ENCODE results near the gene GOLGA5. TPM values are rescaled to one million over a fixed set of nuclear protein-coding genes. Genes with fewer than 3 reads are reported as not detected.
A peak's percentile ranks its signal among the peaks of the same experiment; 100 is the strongest.

GOLGA5 gene, protein sequence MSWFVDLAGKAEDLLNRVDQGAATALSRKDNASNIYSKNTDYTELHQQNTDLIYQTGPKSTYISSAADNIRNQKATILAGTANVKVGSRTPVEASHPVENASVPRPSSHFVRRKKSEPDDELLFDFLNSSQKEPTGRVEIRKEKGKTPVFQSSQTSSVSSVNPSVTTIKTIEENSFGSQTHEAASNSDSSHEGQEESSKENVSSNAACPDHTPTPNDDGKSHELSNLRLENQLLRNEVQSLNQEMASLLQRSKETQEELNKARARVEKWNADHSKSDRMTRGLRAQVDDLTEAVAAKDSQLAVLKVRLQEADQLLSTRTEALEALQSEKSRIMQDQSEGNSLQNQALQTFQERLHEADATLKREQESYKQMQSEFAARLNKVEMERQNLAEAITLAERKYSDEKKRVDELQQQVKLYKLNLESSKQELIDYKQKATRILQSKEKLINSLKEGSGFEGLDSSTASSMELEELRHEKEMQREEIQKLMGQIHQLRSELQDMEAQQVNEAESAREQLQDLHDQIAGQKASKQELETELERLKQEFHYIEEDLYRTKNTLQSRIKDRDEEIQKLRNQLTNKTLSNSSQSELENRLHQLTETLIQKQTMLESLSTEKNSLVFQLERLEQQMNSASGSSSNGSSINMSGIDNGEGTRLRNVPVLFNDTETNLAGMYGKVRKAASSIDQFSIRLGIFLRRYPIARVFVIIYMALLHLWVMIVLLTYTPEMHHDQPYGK
- total RNA-seq (2021; fragmentation: NEBNext Ultra II Directional; extraction: Animal tissue kit (Norgen Biotek cat#: 25700)): 23.2 and 25.4 TPM in 2 replicates
- polyA plus RNA-seq (2011; rRNA removed): 7.9 and 13.0 TPM in 2 replicates
- 17.2 TPM for polyA plus RNA-seq (2011; cell fraction: cytosol; rRNA removed)
- polyA plus RNA-seq (2011; cell fraction: nucleus; rRNA removed): 8.0 TPM
- 14.0 to 21.9 TPM (median 17.0 TPM) in 4 replicates for polyA plus RNA-seq (2012, experiment 1 of 2)
- polyA plus RNA-seq (2012, experiment 2 of 2): 2.8 TPM
- polyA plus RNA-seq (2013, experiment 1 of 2): 23.4 TPM
- 24.1 TPM for polyA plus RNA-seq (2013, experiment 2 of 2)
- polyA minus RNA-seq (2011; rRNA and poly(A)+ RNA removed): 10.2 and 12.5 TPM in 2 replicates
- polyA minus RNA-seq (2011; cell fraction: cytosol; rRNA and poly(A)+ RNA removed): 12.0 TPM
- 14.0 TPM for polyA minus RNA-seq (2011; cell fraction: nucleus; rRNA and poly(A)+ RNA removed)
- long read RNA-seq, experiment 1, partial matches to known transcripts: 20 of 22 reads
- long read RNA-seq, experiment 1, other reads (novel, unspliced or antisense): 1 of 22 reads
- long read RNA-seq, experiment 2, transcript GOLGA5-201 (13 exons, 2,969 nt): major isoform, 7 of 12 reads
- long read RNA-seq, experiment 2, partial matches to known transcripts: 3 of 12 reads
- long read RNA-seq, experiment 2, other reads (novel, unspliced or antisense): 2 of 12 reads

DNA sequence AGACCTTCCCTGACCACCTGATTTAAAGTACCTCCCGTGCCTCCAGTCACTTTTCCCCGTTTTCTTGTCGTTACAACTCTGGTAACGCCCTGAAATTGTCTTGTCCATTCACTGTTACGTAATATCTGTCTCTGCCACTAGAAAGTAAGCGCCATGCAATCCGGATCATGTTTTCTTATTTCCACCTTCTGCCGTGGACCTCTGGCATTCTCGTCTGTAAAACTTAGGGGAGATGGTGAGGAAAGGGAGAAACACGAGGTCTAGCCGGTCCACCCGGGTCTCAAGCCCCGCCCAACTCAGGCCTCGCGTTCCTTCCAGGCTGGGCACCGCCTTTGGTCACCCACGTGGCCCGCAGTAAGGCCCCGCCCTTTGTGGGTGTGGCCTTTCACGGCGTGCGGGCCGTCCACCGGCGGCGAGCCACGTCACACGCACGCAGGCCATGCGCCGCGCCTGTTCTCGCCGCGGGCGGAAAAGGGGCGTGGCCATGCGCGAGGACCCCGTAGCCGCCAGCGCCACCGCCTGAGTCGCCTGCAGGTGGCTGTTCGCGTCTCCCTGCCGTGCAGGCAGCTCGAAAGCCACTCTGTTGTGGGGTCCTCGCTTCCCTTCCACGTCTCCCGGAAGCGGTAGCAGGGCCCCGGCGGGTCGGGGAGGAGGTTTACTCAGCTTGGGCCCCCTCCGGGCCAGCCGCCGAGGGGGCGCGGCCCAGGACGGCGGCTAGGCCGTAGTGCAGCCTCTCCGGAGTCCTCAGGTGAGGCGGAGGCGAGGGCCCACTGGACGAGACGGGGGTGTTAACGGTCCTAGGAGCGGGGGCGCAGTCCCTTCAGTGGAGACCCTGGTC, at the start of gene GOLGA5:
Gene GOLGA5 (plus strand): TSS at position 597 of the 838 bp plus-strand sequence. CDS start 3,133 bp downstream, outside the sequence.
- Histone ChIP-seq H3K23me2 (ENCODE audit: low read depth, low read length) (no peaks in the 10 kb centered on the region; the same call in 1 of the 2 replicates), H2BK5ac (ENCODE audit: low read depth, low read length) (peak within 1 kb of the TSS; percentile 38; the same call in 1 of the 2 replicates), H3K27me3 (replicated peaks in 1 of 4; ENCODE audit: control insufficient read depth in 3 of 4, extremely low read depth in 1 of 4, insufficient read depth in 3 of 4, low read length in 3 of 4) (no peaks in the 10 kb centered on the region), H3K79me1 (ENCODE audit: low read depth, low read length) (peaks cover 3% of the 10 kb centered on the region; the same call in 1 of the 2 replicates), H4K8ac (ENCODE audit: extremely low read depth, insufficient read depth, low read length) (peak within 1 kb of the TSS; percentile 89), H2BK12ac (ENCODE audit: low read depth, low read length) (no peak within 1 kb of the TSS), H3K9ac (replicated peaks in 1 of 4; ENCODE audit: extremely low read depth in 1 of 4, low read depth in 3 of 4, low read length in 3 of 4) (peak within 1 kb of the TSS; percentile 51 to 86 (median 83)), H2AK5ac (ENCODE audit: low read depth, low read length) (no peak within 1 kb of the TSS), H3K9me3 (ENCODE audit: insufficient read depth in 2 of 2, low read depth in 1 of 2, low read length in 1 of 2) (peaks cover 2% of the 10 kb centered on the region in 2 experiments; a peak in 3 of 4 replicates), H3K36me3 (ENCODE audit: control insufficient read depth in 2 of 4, insufficient read depth in 4 of 4, low read length in 3 of 4) (peaks cover 3 to 15% (median 12%) of the 10 kb centered on the region in 4 experiments; a peak in 7 of 8 replicates), H3K4ac (replicated peaks; ENCODE audit: insufficient read length, low read depth, low read length) (no peak within 1 kb of the TSS), H3K18ac (ENCODE audit: extremely low read depth, low read length) (peak within 1 kb of the TSS; percentile 33), H3K23ac (ENCODE audit: insufficient read length) (no peak within 1 kb of the TSS), H4K5ac (ENCODE audit: insufficient read length, low read depth, low read length) (peak within 1 kb of the TSS; percentile 61), H3K4me1 (replicated peaks in 1 of 4; ENCODE audit: control insufficient read depth in 3 of 4, insufficient read depth in 4 of 4, low read length in 3 of 4) (no peaks in the 10 kb centered on the region), H3K27ac (ENCODE audit: low read depth, low read length) (peak within 1 kb of the TSS; percentile 55), H4K20me1 (replicated peaks in 1 of 2; ENCODE audit: control insufficient read depth in 1 of 2, insufficient read depth in 2 of 2, low read length in 2 of 2) (no peaks in the 10 kb centered on the region), H2AFZ (ENCODE audit: low read length) (peak within 1 kb of the TSS; percentile 95), H3K79me2 (ENCODE audit: control insufficient read depth in 1 of 2, insufficient read depth in 2 of 2, low read length in 2 of 2) (peaks cover 0 to 23% of the 10 kb centered on the region in 2 experiments; a peak in 2 of 4 replicates), H3K4me3 (ENCODE audit: extremely low read depth in 1 of 4, insufficient read depth in 2 of 4, low read depth in 3 of 4, low read length in 4 of 4) (peak within 1 kb of the TSS; percentile 90 to 92 (median 92)), H3K14ac (ENCODE audit: insufficient read length) (no peak within 1 kb of the TSS), H4K91ac (replicated peaks; ENCODE audit: insufficient read length, low read length) (peak within 1 kb of the TSS; percentile 38), H2BK120ac (replicated peaks; ENCODE audit: low read depth, low read length) (peak within 1 kb of the TSS; percentile 14), H2BK20ac (ENCODE audit: low read length) (no peak within 1 kb of the TSS), H2BK15ac (ENCODE audit: low read length) (0 out of 2 replicates have a peak within 1 kb of the TSS, but pooled peaks have one; percentile 12), H3K56ac (replicated peaks; ENCODE audit: insufficient read length, low read depth, low read length) (peak within 1 kb of the TSS; percentile 2), H3K4me2 (ENCODE audit: insufficient read depth in 1 of 2, low read depth in 2 of 2, low read length in 2 of 2) (peak within 1 kb of the TSS; percentile 75 to 79)
- ChIA-PET CTCF (ENCODE audit: partially characterized antibody) (interaction anchor here (0.7 kb wide), 1 partner anchor 10 kb away, joined by 3 read pairs; no protein-coding TSS in a partner anchor), POLR2A (ENCODE audit: partially characterized antibody) (interaction anchor here (1.0 kb wide), 1 partner anchor 45 kb away, joined by 3 read pairs; the partner anchor contains the start of gene LGMN)
- WGBS, 2 experiments (ENCODE audit: extremely low coverage in 1 of 2, insufficient coverage in 1 of 2, insufficient read length in 1 of 2, insufficient replicate concordance in 2 of 2, low coverage in 1 of 2, low lambda C conversion rate in 2 of 2, missing lambda C conversion rate in 1 of 2): 3% methylated on average over 71 of the region's 71 CpGs; no CpG with 5 or more reads in 1 of the 2 experiments
- FAIRE-seq: peak; percentile 36
- DNase-seq (ENCODE audit: low read depth in 1 of 2, low spot score in 2 of 2): peak; percentile 98
- TF ChIP-seq BACH1 (IDR thresholded peaks at IDR 0.05; ENCODE audit: low read length) (peak; percentile 95), CHD1 (IDR thresholded peaks at IDR 0.05; ENCODE audit: low read depth, low read length) (no peak), KDM1A (IDR thresholded peaks at IDR 0.05; ENCODE audit: borderline replicate concordance, low read length) (0 out of 2 replicates have a peak, but pooled peaks have one; percentile 27), EP300 (IDR thresholded peaks at IDR 0.05; ENCODE audit: borderline replicate concordance in 1 of 2, low read depth in 2 of 2, low read length in 2 of 2) (no peak)
